ENCODE measurements around the gene PTPRD.

The PTPRD gene

DNA sequence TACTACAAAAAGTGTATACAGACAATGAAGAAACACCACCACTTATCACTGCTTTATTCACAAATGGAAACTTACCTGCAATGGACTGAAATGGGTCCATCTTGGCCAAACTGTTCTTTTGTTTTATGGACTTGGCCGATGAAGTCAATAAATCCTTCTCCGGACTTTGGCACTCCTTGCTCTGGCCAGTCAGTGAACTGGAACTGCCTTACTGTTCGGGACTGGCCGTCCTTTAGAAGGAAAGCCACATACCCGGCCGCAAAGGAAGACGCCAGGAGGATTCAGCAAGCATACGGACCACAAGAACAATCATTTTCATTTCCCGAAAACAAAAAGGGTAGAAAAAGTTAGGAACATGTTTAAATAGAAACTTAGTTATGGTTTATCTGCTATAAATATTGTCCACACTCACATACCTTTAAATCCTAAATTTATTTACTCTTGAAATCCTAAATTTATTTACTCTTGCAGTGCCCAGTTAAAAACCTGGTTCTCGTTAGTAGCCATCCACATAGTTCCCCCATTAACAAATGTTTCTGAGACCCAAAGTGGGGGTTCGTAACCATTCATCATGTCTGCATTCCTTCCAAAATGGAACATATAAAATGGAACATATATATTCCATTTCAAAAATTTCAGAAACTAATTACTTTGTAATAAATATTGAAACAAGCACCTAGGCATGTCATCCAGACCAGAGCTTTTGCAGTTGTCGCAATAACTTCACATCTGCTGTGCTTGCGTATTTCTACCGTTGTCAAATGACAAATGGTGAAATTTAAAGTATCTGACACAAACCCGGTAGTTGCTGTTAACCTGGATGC is 2281.1 kb downstream of the PTPRD start:
- TF ChIP-seq, protein P1, sequence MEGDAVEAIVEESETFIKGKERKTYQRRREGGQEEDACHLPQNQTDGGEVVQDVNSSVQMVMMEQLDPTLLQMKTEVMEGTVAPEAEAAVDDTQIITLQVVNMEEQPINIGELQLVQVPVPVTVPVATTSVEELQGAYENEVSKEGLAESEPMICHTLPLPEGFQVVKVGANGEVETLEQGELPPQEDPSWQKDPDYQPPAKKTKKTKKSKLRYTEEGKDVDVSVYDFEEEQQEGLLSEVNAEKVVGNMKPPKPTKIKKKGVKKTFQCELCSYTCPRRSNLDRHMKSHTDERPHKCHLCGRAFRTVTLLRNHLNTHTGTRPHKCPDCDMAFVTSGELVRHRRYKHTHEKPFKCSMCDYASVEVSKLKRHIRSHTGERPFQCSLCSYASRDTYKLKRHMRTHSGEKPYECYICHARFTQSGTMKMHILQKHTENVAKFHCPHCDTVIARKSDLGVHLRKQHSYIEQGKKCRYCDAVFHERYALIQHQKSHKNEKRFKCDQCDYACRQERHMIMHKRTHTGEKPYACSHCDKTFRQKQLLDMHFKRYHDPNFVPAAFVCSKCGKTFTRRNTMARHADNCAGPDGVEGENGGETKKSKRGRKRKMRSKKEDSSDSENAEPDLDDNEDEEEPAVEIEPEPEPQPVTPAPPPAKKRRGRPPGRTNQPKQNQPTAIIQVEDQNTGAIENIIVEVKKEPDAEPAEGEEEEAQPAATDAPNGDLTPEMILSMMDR (IDR thresholded peaks at IDR 0.05; ENCODE audit: extremely low read depth, missing control alignments) = no peak
- no peak for DNase-seq (ENCODE audit: low spot score)

DNA sequence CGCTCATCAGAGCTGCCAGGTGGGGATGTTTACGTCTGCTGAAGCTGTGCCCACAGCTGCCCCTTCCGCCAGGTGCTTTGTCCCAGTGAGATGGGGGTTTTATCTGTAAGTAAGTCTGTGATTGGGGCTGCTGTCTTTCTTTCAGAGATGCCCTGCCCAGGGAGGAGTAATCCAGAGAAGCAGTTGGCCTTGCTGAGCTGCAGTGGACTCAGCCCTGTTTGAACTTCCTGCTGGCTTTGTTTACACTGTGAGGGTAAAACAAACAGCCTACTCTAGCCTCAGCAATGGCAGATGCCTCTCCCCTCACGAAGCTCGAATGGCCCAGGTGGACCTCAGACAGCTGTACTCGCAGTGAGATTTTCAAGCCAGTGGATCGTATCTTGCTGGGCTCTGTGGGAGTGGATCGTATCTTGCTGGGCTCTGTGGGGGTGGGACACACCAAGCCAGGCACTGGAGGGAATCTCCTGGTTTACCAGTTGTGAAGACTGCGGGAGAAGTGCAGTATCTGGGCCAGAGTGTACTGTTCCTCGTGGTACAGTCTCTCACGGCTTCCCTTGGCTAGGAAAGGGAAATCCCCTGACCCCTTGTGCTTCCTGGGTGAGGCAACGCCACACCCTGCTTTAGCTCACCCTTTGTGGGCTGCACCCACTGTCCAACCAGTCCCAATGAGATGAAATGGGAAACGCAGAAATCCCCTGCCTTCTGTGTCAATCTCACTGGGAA is 2283.1 kb downstream of the PTPRD start:
- DNase-seq (ENCODE audit: low spot score) = no peak
- TF ChIP-seq, protein P1 (IDR thresholded peaks at IDR 0.05; ENCODE audit: extremely low read depth, missing control alignments) = no peak

DNA sequence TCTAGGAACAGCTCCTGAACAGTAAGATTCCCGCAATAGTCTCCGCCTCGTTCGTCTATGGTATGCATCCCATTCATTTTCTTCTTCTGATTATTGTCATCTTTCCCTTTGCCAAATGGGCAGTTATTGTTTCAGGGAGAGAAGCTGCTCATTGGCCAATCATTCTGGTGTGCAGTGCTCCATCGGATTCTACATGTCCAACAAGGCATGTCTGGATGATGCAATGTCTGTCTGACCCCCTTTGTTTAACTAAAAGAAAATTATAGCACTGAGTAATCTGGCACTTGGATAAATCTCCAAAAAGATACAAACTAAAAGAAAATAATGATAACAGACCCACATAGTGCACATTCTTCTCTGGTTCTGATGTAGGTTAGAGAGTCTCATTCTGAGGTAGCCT is 2297.6 kb downstream of the PTPRD start:
- DNase-seq (ENCODE audit: low spot score) = no peak
- TF ChIP-seq, protein P1 (IDR thresholded peaks at IDR 0.05; ENCODE audit: extremely low read depth, missing control alignments) = no peak

DNA sequence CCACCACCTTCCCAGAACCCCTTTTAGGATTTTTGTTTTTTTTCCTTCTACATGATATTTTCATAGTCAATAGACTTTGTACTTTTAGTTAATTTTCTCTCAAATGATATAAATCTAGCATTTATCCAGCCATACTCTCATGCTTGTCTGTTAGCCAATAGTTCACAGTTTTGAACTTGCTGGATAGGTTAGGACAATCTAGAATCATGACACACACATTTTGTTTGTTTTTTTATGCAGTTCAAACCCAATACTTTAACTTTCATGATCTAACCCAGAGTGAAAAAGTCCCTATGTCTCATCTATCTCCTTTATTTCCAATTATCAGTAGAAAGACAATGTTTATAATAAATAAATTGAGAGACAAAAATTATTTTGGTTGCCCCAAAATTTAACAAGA is 2303.5 kb downstream of the PTPRD start:
- TF ChIP-seq, protein P1 (IDR thresholded peaks at IDR 0.05; ENCODE audit: extremely low read depth, missing control alignments) = no peak
- no peak for DNase-seq (ENCODE audit: low spot score)

DNA sequence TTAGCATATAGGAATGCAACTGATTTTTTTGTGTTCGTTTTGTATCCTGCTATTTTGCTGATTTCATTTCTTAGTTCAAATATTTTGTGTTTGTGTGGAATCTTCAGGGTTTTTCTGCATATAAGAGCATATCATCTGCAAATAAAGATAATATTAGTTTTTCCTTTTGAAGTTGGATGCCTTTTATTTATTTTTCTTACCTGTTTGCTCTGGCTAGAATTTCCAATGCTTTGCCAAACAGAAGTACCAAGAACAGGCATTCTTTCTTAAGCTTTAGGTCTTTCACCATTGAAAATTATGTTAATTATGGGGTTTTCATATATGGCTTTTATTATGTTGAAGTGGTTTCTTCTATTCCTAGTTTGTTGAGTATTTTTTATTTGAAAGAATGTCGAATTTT is 2308.1 kb downstream of the PTPRD start:
- TF ChIP-seq, protein P1 (IDR thresholded peaks at IDR 0.05; ENCODE audit: extremely low read depth, missing control alignments) = no peak
- DNase-seq (ENCODE audit: low spot score) = no peak

DNA sequence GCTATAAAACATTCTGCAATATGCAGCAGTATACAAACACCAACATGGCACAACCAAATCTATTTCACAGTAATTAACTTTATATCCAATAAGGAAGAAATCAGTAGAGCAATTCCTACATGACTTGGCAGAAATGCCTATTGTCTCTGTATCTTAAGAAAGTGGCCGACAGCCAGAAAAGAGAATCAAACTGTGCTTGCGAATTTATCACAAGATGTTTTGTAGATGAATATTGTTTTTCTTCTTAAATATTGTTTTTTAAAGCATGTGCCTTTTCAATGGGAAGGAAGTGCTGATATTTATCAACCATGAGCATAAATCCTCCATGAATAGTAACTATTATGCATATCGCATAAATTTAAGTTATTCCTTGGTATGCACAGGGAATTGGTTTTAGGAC is 2311.5 kb downstream of the PTPRD start:
- TF ChIP-seq, protein P1 (IDR thresholded peaks at IDR 0.05; ENCODE audit: extremely low read depth, missing control alignments) = no peak
- no peak for DNase-seq (ENCODE audit: low spot score)

DNA sequence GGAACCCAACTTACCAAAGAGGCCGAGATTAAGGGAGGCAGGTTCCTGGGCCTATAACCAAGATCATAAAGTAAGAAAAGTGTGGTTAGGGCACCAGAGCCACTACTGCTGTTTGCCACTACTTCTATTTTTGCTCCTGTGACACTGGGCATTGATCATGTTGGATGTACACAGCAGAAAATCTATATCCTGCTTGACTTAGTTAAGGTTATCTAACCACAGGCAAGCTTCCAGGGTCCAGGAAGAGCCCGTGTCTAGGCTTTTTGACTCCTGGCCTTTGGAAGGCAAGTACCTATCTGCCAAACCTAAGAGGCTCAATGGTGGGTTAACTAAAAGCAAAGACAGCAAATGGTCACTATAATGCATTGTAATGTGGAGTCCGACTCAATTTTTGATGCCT is 2315.8 kb downstream of the PTPRD start:
- TF ChIP-seq, protein P1 (IDR thresholded peaks at IDR 0.05; ENCODE audit: extremely low read depth, missing control alignments) = no peak
- no peak for DNase-seq (ENCODE audit: low spot score)

Measured in GM20000 (cell line).